Ishikawa (cell line): Measurements from ENCODE around the gene CLCN4.

Experiments used
- FOXM1 ChIP-seq: IDR thresholded peaks from 2 replicates; pipeline ENCODE4 v1.6.1; 2012; ENCODE audit warnings: low read depth, borderline replicate concordance
- RAD21 ChIP-seq: IDR thresholded peaks from 2 replicates; pipeline ENCODE4 v1.6.1; 2012; ENCODE audit warnings: low read depth
- TAF1 ChIP-seq: IDR thresholded peaks from 2 replicates; pipeline ENCODE4 v1.6.1; 2012; ENCODE audit warnings: low read depth, mild to moderate bottlenecking

GRCh38 chrX:10126044-10126443 is 30.7 kb upstream of the CLCN4 start:
- TF ChIP-seq FOXM1 (no peak), TAF1 (no peak), RAD21 (no peak)
